A673 (cell line): ENCODE results near the gene ZNF189. TPM values are rescaled to one million over a fixed set of nuclear protein-coding genes. Genes with fewer than 3 reads are reported as not detected.
A peak's percentile ranks its signal among the peaks of the same experiment; 100 is the strongest.

Experiments
- BruUV-seq: library from RNA; stranded (reverse); fragments of 400-500 nt; replicated peaks from 2 replicates; lab custom pipeline; 2021; lab: Mats Ljungman, UMichigan
- CTCF ChIA-PET: fragments of 300-600 bp; sonication (Branson Sonifier 250); formaldehyde crosslinking; loops from one replicate; lab custom pipeline; 2022; ENCODE audit warnings: antibody characterized with exemption; lab: Charles Lee
- POLR2A ChIA-PET: fragments of 300-600 bp; sonication (Branson Sonifier 250); formaldehyde crosslinking; loops from one replicate; lab custom pipeline; 2022; ENCODE audit warnings: antibody characterized with exemption; ENCODE audit not compliant: low non-redundant PET; lab: Charles Lee
- DNase-seq: peaks from one replicate; pipeline ENCODE4 v3.0.0-alpha.2; 2015; ENCODE audit warnings: low spot score
- H3K27ac ChIP-seq: fragments of 200-600 bp; sonication (generic); 2 replicates; pipeline ENCODE4 v1.5.1; 2016; ENCODE audit warnings: mixed run types, low read depth, mild to moderate bottlenecking, mixed read lengths, antibody characterized with exemption, low read length; ENCODE audit not compliant: poor library complexity, severe bottlenecking
- H3K27me3 ChIP-seq: fragments of 200-600 bp; sonication (generic); replicated peaks from 2 replicates; pipeline ENCODE4 v1.6.1; 2017; ENCODE audit warnings: mixed run types, low read depth, mild to moderate bottlenecking, mixed read lengths, antibody characterized with exemption, low read length; ENCODE audit not compliant: insufficient read depth, poor library complexity
- H3K36me3 ChIP-seq: fragments of 200-600 bp; sonication (generic); 2 replicates; pipeline ENCODE4 v1.6.1; 2016; ENCODE audit warnings: mixed run types, mild to moderate bottlenecking, mixed read lengths, antibody characterized with exemption, low read length; ENCODE audit not compliant: insufficient read depth, poor library complexity, severe bottlenecking
- H3K4me1 ChIP-seq: fragments of 200-600 bp; sonication (generic); 2 replicates; pipeline ENCODE4 v1.6.1; 2017; ENCODE audit warnings: mixed run types, mild to moderate bottlenecking, mixed read lengths, antibody characterized with exemption, low read length; ENCODE audit not compliant: insufficient read depth, poor library complexity, severe bottlenecking
- H3K4me3 ChIP-seq: fragments of 200-600 bp; sonication (generic); 2 replicates; pipeline ENCODE4 v1.5.1; 2016; ENCODE audit warnings: low read depth, mixed run types, mild to moderate bottlenecking, mixed read lengths, low read length; ENCODE audit not compliant: poor library complexity, severe bottlenecking
- H3K9me3 ChIP-seq: fragments of 200-600 bp; sonication (generic); 2 replicates; pipeline ENCODE4 v1.6.1; 2016; ENCODE audit warnings: mixed run types, low read depth, mild to moderate bottlenecking, mixed read lengths, antibody characterized with exemption, low read length; ENCODE audit not compliant: poor library complexity, severe bottlenecking
- CTCF ChIP-seq: fragments of 300-800, 200-600 bp; sonication (generic); conservative IDR thresholded peaks from 2 replicates; pipeline ENCODE4 v1.5.1; 2017; ENCODE audit warnings: low read depth, mild to moderate bottlenecking, antibody characterized with exemption, low read length, moderate library complexity, mixed read lengths
- EZH2 ChIP-seq: fragments of 200-600 bp; sonication (generic); IDR thresholded peaks from 2 replicates; pipeline ENCODE4 v1.6.1; 2017; ENCODE audit warnings: borderline replicate concordance, low read depth, mild to moderate bottlenecking, mixed read lengths, antibody characterized with exemption, low read length; ENCODE audit not compliant: poor library complexity, severe bottlenecking
- intact Hi-C: fragments of 100-400 bp; cut with micrococcal nuclease; formaldehyde crosslinking; loops from one replicate; pipeline ENCODE4 v1.10.0; 2022; ENCODE audit not compliant: unreplicated experiment
- total RNA-seq: library from RNA; stranded (reverse); gene quantifications from 2 replicates; pipeline ENCODE4 v1.2.3, GENCODE V29; 2021

Gene ZNF189
- total RNA-seq, 1 experiment from 2014 or later: 17.6 TPM

- Histone ChIP-seq H3K27ac (no peak overlapping the region), H3K4me3 (no peak overlapping the region), H3K4me1 (no peaks in the 10 kb centered on the region), H3K36me3 (no peaks in the 10 kb centered on the region), H3K9me3 (no peaks in the 10 kb centered on the region), H3K27me3 (peaks cover 60% of the 10 kb centered on the region)
- ChIA-PET POLR2A (no interaction called here), CTCF (no interaction called here)
- TF ChIP-seq EZH2 (no peak), CTCF (no peak)
- intact Hi-C loops: no loop called here
- no TSS peak for BruUV-seq
- DNase-seq: no peak
These were observed 46.8 kb downstream of the ZNF189 start for GRCh38 chr9:101445353-101446029.

- Histone ChIP-seq H3K4me3 (no peak overlapping the region), H3K9me3 (no peaks in the 10 kb centered on the region), H3K27me3 (peaks cover 70% of the 10 kb centered on the region), H3K4me1 (no peaks in the 10 kb centered on the region), H3K27ac (no peak overlapping the region), H3K36me3 (no peaks in the 10 kb centered on the region)
- no TSS peak for BruUV-seq
- TF ChIP-seq CTCF (no peak), EZH2 (no peak)
- ChIA-PET POLR2A (no interaction called here), CTCF (no interaction called here)
- no peak for DNase-seq
- intact Hi-C loops: no loop called here
These were observed 48.1 kb downstream of the ZNF189 start for GRCh38 chr9:101446732-101447131.

- ChIA-PET CTCF (interaction anchor here (0.7 to 1.1 kb wide), 3 partner anchors 81 to 777 kb away, joined by 3 to 5 read pairs (median 4); no protein-coding TSS in a partner anchor), POLR2A (no interaction called here)
- TF ChIP-seq CTCF (no peak), EZH2 (no peak)
- no peaks in the 10 kb centered on the region for H3K36me3 ChIP-seq
- intact Hi-C loops: no loop called here
- BruUV-seq: no TSS peak
- no peak overlapping the region for H3K27ac ChIP-seq
- no peaks in the 10 kb centered on the region for H3K9me3 ChIP-seq
- no peaks in the 10 kb centered on the region for H3K4me1 ChIP-seq
- peak overlapping the region; percentile 39 for H3K4me3 ChIP-seq
- no peak for DNase-seq
- peaks cover 58% of the 10 kb centered on the region for H3K27me3 ChIP-seq
These were observed 50.0 kb downstream of the ZNF189 start for GRCh38 chr9:101448680-101449070.
